ENCODE measurements around the gene PHACTR2. TPM values are rescaled to one million over a fixed set of nuclear protein-coding genes. Genes with fewer than 3 reads are reported as not detected.

PHACTR2 gene
- total and polyA plus RNA-seq, 10 of the 15 experiments (the other 5 are each of a cell fraction or from before 2014, with no cell fraction given): 1.4 to 19.1 (median 5.3) TPM

- BruUV-seq (replicated peaks): no TSS peak
- no peak overlapping the region for H2AFZ ChIP-seq (ENCODE audit: control insufficient read depth, low read depth, low read length)
- in situ Hi-C loops (cut with MboI): no loop called here
- DNase-seq (ENCODE audit: low read depth, low spot score) (no peak), FAIRE-seq (no peak), ATAC-seq (no peak)
- WGBS (ENCODE audit: insufficient coverage, insufficient replicate concordance, low lambda C conversion rate, missing lambda C conversion rate): 62% methylated on average over 3 of the region's 3 CpGs
- SMC1A ChIA-PET (ENCODE audit: uncharacterized antibody, unreplicated experiment): no interaction called here
- no peaks in the 10 kb centered on the region; a peak in 1 of 4 replicates for H3K27me3 ChIP-seq (replicated peaks in 1 of 2; ENCODE audit: control insufficient read depth in 2 of 2, insufficient read depth in 2 of 2, low read length in 1 of 2)
- H3K9ac ChIP-seq (ENCODE audit: control insufficient read depth, insufficient read depth, low read length): no peak overlapping the region
- CTCF ChIA-PET: interaction anchor here (0.8 to 1.0 kb wide), 2 partner anchors 60 to 69 kb away, joined by 3 read pairs; no protein-coding TSS in a partner anchor
- no peak overlapping the region for H3K27ac ChIP-seq (ENCODE audit: control insufficient read depth, insufficient read depth)
- POLR2A ChIA-PET: no interaction called here
- no peak for TF ChIP-seq SREBF1 (IDR thresholded peaks at IDR 0.05; ENCODE audit: low read length)
- no peak for TF ChIP-seq SMAD1 (IDR thresholded peaks at IDR 0.05; ENCODE audit: low read depth, partially characterized antibody)
- TF ChIP-seq BRCA1 (IDR thresholded peaks at IDR 0.05; ENCODE audit: low read depth, low read length): no peak
- intact Hi-C loops (cut with micrococcal nuclease; ENCODE audit: unreplicated experiment): no loop called here
- H3K36me3 ChIP-seq (ENCODE audit: control insufficient read depth in 2 of 2, insufficient read depth in 2 of 2, low read length in 1 of 2): no peaks in the 10 kb centered on the region
- no peaks in the 10 kb centered on the region for H3K9me3 ChIP-seq (replicated peaks; ENCODE audit: control insufficient read depth, insufficient read depth, low read length)
- H4K20me1 ChIP-seq (ENCODE audit: control insufficient read depth, insufficient read depth): no peaks in the 10 kb centered on the region
- RAD21 ChIA-PET (ENCODE audit: unreplicated experiment): no interaction called here
- H3K4me3 ChIP-seq: no peak overlapping the region
- H3K4me2 ChIP-seq (ENCODE audit: control insufficient read depth, insufficient read depth): no peak overlapping the region
- no peaks in the 10 kb centered on the region for H3K4me1 ChIP-seq (ENCODE audit: control insufficient read depth, insufficient read depth, low read length)
- H3K79me2 ChIP-seq (ENCODE audit: control insufficient read depth, insufficient read depth, low read length): no peaks in the 10 kb centered on the region
These were observed 27.8 kb downstream of the PHACTR2 start for GRCh38 chr6:143705569-143705968.

DNA sequence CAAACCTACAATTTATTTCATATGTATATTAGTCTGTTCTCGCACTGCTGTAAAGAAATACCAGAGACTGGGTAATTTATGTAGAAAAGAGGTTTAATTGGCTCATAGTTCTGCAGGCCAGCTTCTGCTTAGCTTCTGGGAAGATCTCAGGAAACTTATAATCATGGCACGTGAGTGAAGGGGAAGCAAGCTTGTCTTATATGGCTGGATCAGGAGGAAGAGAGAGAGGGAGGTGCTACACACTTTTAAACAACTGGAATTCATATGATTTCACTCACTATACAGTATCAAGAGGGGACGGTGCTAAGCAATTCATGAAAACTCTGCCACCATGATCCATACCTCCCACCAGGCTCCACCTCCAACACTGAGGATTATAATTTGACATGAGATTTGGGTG, 29.9 kb downstream of the PHACTR2 start:
- POLR2A ChIA-PET: no interaction called here
- Histone ChIP-seq H4K20me1 (ENCODE audit: control insufficient read depth, insufficient read depth) (no peaks in the 10 kb centered on the region), H3K9ac (ENCODE audit: control insufficient read depth, insufficient read depth, low read length) (no peak overlapping the region), H3K27ac (ENCODE audit: control insufficient read depth, insufficient read depth) (no peak overlapping the region), H3K79me2 (ENCODE audit: control insufficient read depth, insufficient read depth, low read length) (no peaks in the 10 kb centered on the region), H2AFZ (ENCODE audit: control insufficient read depth, low read depth, low read length) (no peak overlapping the region), H3K4me3 (no peak overlapping the region), H3K4me1 (ENCODE audit: control insufficient read depth, insufficient read depth, low read length) (no peaks in the 10 kb centered on the region), H3K36me3 (ENCODE audit: control insufficient read depth in 2 of 2, insufficient read depth in 2 of 2, low read length in 1 of 2) (no peaks in the 10 kb centered on the region), H3K9me3 (replicated peaks; ENCODE audit: control insufficient read depth, insufficient read depth, low read length) (no peaks in the 10 kb centered on the region), H3K27me3 (replicated peaks in 1 of 2; ENCODE audit: control insufficient read depth in 2 of 2, insufficient read depth in 2 of 2, low read length in 1 of 2) (no peaks in the 10 kb centered on the region), H3K4me2 (ENCODE audit: control insufficient read depth, insufficient read depth) (no peak overlapping the region)
- BruUV-seq (replicated peaks): no TSS peak
- RAD21 ChIA-PET (ENCODE audit: unreplicated experiment): no interaction called here
- intact Hi-C loops (cut with micrococcal nuclease; ENCODE audit: unreplicated experiment) (no loop called here), in situ Hi-C loops (cut with MboI) (no loop called here)
- CTCF ChIA-PET: interaction anchor here (1.2 kb wide), 1 partner anchor 132 kb away, joined by 3 read pairs; no protein-coding TSS in a partner anchor
- no peak for FAIRE-seq
- SMC1A ChIA-PET (ENCODE audit: uncharacterized antibody, unreplicated experiment): interaction anchor here (0.7 kb wide), 1 partner anchor 125 kb away, joined by 3 read pairs; no protein-coding TSS in a partner anchor
- 53% methylated on average over 3 of the region's 3 CpGs for WGBS (ENCODE audit: insufficient coverage, insufficient replicate concordance, low lambda C conversion rate, missing lambda C conversion rate)
- no peak for DNase-seq (ENCODE audit: low read depth, low spot score)
- no peak for ATAC-seq
- TF ChIP-seq KDM1A (IDR thresholded peaks at IDR 0.05; ENCODE audit: borderline replicate concordance) (no peak), NFYA (IDR thresholded peaks at IDR 0.05; ENCODE audit: borderline replicate concordance, low read depth, low read length) (no peak), USF2 (IDR thresholded peaks at IDR 0.05; ENCODE audit: borderline replicate concordance, low read depth, low read length) (no peak), POLR2AphosphoS2 (IDR thresholded peaks at IDR 0.05; ENCODE audit: low read depth, low read length) (no peak), CREB1 (IDR thresholded peaks at IDR 0.05; ENCODE audit: low read depth) (no peak), CEBPB (IDR thresholded peaks at IDR 0.05; ENCODE audit: borderline replicate concordance in 1 of 2, low read depth in 2 of 2, low read length in 2 of 2) (no peak), ZNF622 (IDR thresholded peaks at IDR 0.05) (no peak)
- TF ChIP-seq, protein P1, sequence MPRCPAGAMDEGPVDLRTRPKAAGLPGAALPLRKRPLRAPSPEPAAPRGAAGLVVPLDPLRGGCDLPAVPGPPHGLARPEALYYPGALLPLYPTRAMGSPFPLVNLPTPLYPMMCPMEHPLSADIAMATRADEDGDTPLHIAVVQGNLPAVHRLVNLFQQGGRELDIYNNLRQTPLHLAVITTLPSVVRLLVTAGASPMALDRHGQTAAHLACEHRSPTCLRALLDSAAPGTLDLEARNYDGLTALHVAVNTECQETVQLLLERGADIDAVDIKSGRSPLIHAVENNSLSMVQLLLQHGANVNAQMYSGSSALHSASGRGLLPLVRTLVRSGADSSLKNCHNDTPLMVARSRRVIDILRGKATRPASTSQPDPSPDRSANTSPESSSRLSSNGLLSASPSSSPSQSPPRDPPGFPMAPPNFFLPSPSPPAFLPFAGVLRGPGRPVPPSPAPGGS (IDR thresholded peaks at IDR 0.05; ENCODE audit: borderline replicate concordance, insufficient read depth, low read depth, low read length, poor library complexity, severe bottlenecking): no peak
